Neural cell (in vitro differentiated cells): Measurements from ENCODE around the gene EXOC4. TPM values are rescaled to one million over a fixed set of nuclear protein-coding genes. Genes with fewer than 3 reads are reported as not detected.

Source experiments
- H2AFZ ChIP-seq: fragments of 200-600, 300-800 bp; sonication (generic), shearing (Covaris generic); 2 replicates; pipeline ENCODE4 v1.6.0; 2014; ENCODE audit warnings: low read depth, mild to moderate bottlenecking, antibody characterized with exemption, low read length, moderate library complexity
- H3F3A ChIP-seq: fragments of 200-600 bp; shearing (Covaris generic); 2 replicates; pipeline ENCODE4 v1.6.1; 2016; ENCODE audit warnings: mild to moderate bottlenecking, moderate library complexity, mixed read lengths, antibody characterized with exemption, low read length; ENCODE audit not compliant: insufficient read depth, poor library complexity, severe bottlenecking
- H3K27ac ChIP-seq: fragments of 200-600, 300-800 bp; sonication (generic), shearing (Covaris generic); 2 replicates; pipeline ENCODE4 v1.5.1; 2014; ENCODE audit warnings: mild to moderate bottlenecking, low read length, moderate library complexity
- H3K27me3 ChIP-seq: fragments of 300-800, 200-600 bp; sonication (generic), shearing (Covaris generic); 2 replicates; pipeline ENCODE4 v1.6.0; 2014; ENCODE audit warnings: mild to moderate bottlenecking, low read depth, low read length, moderate library complexity; ENCODE audit not compliant: insufficient read depth
- H3K36me3 ChIP-seq: fragments of 300-800, 200-600 bp; sonication (generic), shearing (Covaris generic); 2 replicates; pipeline ENCODE4 v1.5.1; 2014; ENCODE audit warnings: mild to moderate bottlenecking, antibody characterized with exemption, low read length, moderate library complexity; ENCODE audit not compliant: insufficient read depth
- H3K4me2 ChIP-seq: fragments of 300-800, 200-600 bp; sonication (generic), shearing (Covaris generic); 2 replicates; pipeline ENCODE4 v1.6.0; 2014; ENCODE audit warnings: mild to moderate bottlenecking, low read length
- H3K4me3 ChIP-seq: fragments of 300-800, 200-600 bp; sonication (generic), shearing (Covaris generic); 2 replicates; pipeline ENCODE4 v1.5.1; 2014; ENCODE audit warnings: mild to moderate bottlenecking, low read length, moderate library complexity
- H3K79me2 ChIP-seq: fragments of 200-600 bp; shearing (Covaris generic); replicated peaks from 2 replicates; pipeline ENCODE4 v1.6.0; 2014; ENCODE audit warnings: mild to moderate bottlenecking, low read length, moderate library complexity; ENCODE audit not compliant: insufficient read depth
- H3K9ac ChIP-seq: fragments of 300-800, 200-600 bp; sonication (generic), shearing (Covaris generic); 2 replicates; pipeline ENCODE4 v1.6.1; 2016; ENCODE audit warnings: mild to moderate bottlenecking, low read length, mixed read lengths
- H3K9me2 ChIP-seq: fragments of 200-600 bp; shearing (Covaris generic); 2 replicates; pipeline ENCODE4 v1.6.1; 2016; ENCODE audit warnings: mild to moderate bottlenecking, low read length, mixed read lengths; ENCODE audit not compliant: insufficient read depth
- H3K9me3 ChIP-seq: fragments of 200-600, 300-800 bp; sonication (generic), shearing (Covaris generic); 2 replicates; pipeline ENCODE4 v1.6.1; 2016; ENCODE audit warnings: mild to moderate bottlenecking, mixed run types, low read length, moderate library complexity, mixed read lengths
- H4K20me1 ChIP-seq: fragments of 200-600 bp; shearing (Covaris generic); 2 replicates; pipeline ENCODE4 v1.6.1; 2016; ENCODE audit warnings: mild to moderate bottlenecking, mixed run types; ENCODE audit not compliant: insufficient read depth
- CTCF ChIP-seq: fragments of 450-650 bp; IDR thresholded peaks from 2 replicates; pipeline ENCODE4 v1.5.1; 2014; ENCODE audit warnings: antibody characterized with exemption, mild to moderate bottlenecking, moderate library complexity; ENCODE audit not compliant: poor library complexity, severe bottlenecking
- EP300 ChIP-seq: fragments of 450-650 bp; conservative IDR thresholded peaks from 2 replicates; pipeline ENCODE4 v1.6.1; 2014; ENCODE audit warnings: antibody characterized with exemption, mild to moderate bottlenecking, moderate library complexity; ENCODE audit not compliant: poor library complexity, severe bottlenecking
- EZH2 ChIP-seq: fragments of 200-600, 300-800 bp; shearing (Covaris generic), sonication (generic); IDR thresholded peaks from 2 replicates; pipeline ENCODE4 v1.6.1; 2014; ENCODE audit warnings: antibody characterized with exemption, low read length, borderline replicate concordance, mild to moderate bottlenecking; ENCODE audit not compliant: insufficient read depth, poor library complexity, severe bottlenecking
- MXI1 ChIP-seq: fragments of 450-650 bp; conservative IDR thresholded peaks from 2 replicates; pipeline ENCODE4 v1.6.1; 2014; ENCODE audit warnings: antibody characterized with exemption, mild to moderate bottlenecking; ENCODE audit not compliant: poor library complexity, severe bottlenecking
- POLR2AphosphoS5 ChIP-seq: IDR thresholded peaks from 2 replicates; pipeline ENCODE4 v1.6.1; 2012
- RAD21 ChIP-seq: fragments of 450-650 bp; conservative IDR thresholded peaks from 2 replicates; pipeline ENCODE4 v1.6.1; 2014; ENCODE audit warnings: antibody characterized with exemption, mild to moderate bottlenecking, moderate library complexity
- REST ChIP-seq: IDR thresholded peaks from 2 replicates; pipeline ENCODE4 v1.6.1; 2012; ENCODE audit warnings: borderline replicate concordance
- SMC3 ChIP-seq: fragments of 450-650 bp; conservative IDR thresholded peaks from 2 replicates; pipeline ENCODE4 v1.6.1; 2014; ENCODE audit warnings: antibody characterized with exemption, mild to moderate bottlenecking, moderate library complexity; ENCODE audit not compliant: poor library complexity
- TAF1 ChIP-seq: IDR thresholded peaks from 2 replicates; pipeline ENCODE4 v1.6.1; 2012; ENCODE audit warnings: low read depth
- polyA plus RNA-seq: library from polyadenylated mRNA; depleted of rRNA; stranded (reverse); fragments of >200 nt; gene quantifications from 2 replicates; pipeline ENCODE4 v1.2.3, GENCODE V29; 2014

EXOC4 gene
- polyA plus RNA-seq, 1 donor from 2014 or later = 36.5 TPM

DNA sequence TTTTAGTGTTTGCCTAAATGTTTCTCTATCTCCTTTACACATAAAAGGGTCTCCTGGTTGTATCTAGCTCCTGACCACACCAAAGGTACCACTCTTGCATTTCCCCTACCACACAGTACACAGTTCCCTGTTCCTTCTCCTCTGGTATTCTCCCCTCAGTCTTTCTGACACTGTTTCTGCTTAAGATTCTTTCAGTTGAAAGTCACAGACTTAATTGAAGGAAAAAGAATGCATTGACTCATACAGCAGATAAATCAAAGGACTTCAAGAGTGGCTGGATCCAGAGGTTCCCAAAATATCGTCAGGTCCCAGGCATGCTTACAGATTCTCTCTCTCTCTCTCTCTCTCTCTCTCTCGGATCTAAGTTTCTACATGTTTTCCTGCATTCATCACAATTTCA, 688.6 kb downstream of the EXOC4 start:
- Histone ChIP-seq H3F3A (peaks cover 3% of the 10 kb centered on the region), H3K4me3 (no peak overlapping the region), H3K79me2 (no peaks in the 10 kb centered on the region)

GRCh38 chr7:133945497-133945896, 692.6 kb downstream of the EXOC4 start:
- Histone ChIP-seq H3K9me2 (no peaks in the 10 kb centered on the region), H3F3A (peaks cover under 1% of the 10 kb centered on the region), H3K79me2 (no peaks in the 10 kb centered on the region), H3K4me2 (no peak overlapping the region), H3K9ac (no peak overlapping the region), H3K9me3 (no peaks in the 10 kb centered on the region), H3K36me3 (no peaks in the 10 kb centered on the region), H3K27ac (no peak overlapping the region), H3K27me3 (no peaks in the 10 kb centered on the region), H4K20me1 (no peaks in the 10 kb centered on the region), H2AFZ (no peak overlapping the region), H3K4me3 (no peak overlapping the region)
- TF ChIP-seq EP300 (no peak), MXI1 (no peak), EZH2 (no peak), SMC3 (no peak), TAF1 (no peak), POLR2AphosphoS5 (no peak), CTCF (no peak), RAD21 (no peak), REST (no peak)

More for the DNA sequence above, 688.6 kb downstream of the EXOC4 start:
- Histone ChIP-seq H3K4me2 (no peak overlapping the region), H3K9me3 (no peaks in the 10 kb centered on the region), H2AFZ (no peak overlapping the region), H3K27ac (no peak overlapping the region), H4K20me1 (no peaks in the 10 kb centered on the region), H3K9ac (no peak overlapping the region), H3K9me2 (no peaks in the 10 kb centered on the region), H3K36me3 (no peaks in the 10 kb centered on the region), H3K27me3 (no peaks in the 10 kb centered on the region)
- TF ChIP-seq SMC3 (no peak), POLR2AphosphoS5 (no peak), EP300 (no peak), TAF1 (no peak), MXI1 (no peak), RAD21 (no peak), CTCF (no peak), EZH2 (no peak)
